Hematopoietic multipotent progenitor cell (in vitro differentiated cells): ENCODE results near the gene PLCB2. TPM values are rescaled to one million over a fixed set of nuclear protein-coding genes. Genes with fewer than 3 reads are reported as not detected.

Source experiments
- DNase-seq, 3 donors: peaks; one replicate each; pipeline ENCODE4 v3.0.0-alpha.2; 2011 to 2015; ENCODE audit warnings: low read depth in 2 of 3, low spot score in 2 of 3
- total RNA-seq: library from RNA; depleted of rRNA; stranded (reverse); fragments of >200 nt; gene quantifications from one replicate; pipeline ENCODE4 v1.2.3, GENCODE V29; 2012

PLCB2 gene
- total RNA-seq, 1 donor: 123 TPM

DNA sequence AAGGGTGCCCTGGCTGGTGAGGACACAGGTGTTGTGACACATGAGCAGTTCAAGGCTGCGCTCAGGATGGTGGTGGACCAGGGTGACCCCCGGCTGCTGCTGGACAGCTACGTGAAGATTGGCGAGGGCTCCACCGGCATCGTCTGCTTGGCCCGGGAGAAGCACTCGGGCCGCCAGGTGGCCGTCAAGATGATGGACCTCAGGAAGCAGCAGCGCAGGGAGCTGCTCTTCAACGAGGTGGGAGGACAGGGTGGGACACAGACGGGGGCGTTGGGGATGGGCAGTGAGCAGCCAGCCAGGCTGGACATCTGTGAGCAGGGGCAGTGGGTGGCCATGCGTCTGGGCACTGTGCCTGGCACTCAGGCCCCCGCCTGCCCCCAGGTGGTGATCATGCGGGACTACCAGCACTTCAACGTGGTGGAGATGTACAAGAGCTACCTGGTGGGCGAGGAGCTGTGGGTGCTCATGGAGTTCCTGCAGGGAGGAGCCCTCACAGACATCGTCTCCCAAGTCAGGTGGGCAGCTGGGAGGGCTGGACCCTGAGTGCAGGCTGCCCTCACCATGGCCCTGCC, 35.2 kb downstream of the PLCB2 start:
- no peak for DNase-seq

DNA sequence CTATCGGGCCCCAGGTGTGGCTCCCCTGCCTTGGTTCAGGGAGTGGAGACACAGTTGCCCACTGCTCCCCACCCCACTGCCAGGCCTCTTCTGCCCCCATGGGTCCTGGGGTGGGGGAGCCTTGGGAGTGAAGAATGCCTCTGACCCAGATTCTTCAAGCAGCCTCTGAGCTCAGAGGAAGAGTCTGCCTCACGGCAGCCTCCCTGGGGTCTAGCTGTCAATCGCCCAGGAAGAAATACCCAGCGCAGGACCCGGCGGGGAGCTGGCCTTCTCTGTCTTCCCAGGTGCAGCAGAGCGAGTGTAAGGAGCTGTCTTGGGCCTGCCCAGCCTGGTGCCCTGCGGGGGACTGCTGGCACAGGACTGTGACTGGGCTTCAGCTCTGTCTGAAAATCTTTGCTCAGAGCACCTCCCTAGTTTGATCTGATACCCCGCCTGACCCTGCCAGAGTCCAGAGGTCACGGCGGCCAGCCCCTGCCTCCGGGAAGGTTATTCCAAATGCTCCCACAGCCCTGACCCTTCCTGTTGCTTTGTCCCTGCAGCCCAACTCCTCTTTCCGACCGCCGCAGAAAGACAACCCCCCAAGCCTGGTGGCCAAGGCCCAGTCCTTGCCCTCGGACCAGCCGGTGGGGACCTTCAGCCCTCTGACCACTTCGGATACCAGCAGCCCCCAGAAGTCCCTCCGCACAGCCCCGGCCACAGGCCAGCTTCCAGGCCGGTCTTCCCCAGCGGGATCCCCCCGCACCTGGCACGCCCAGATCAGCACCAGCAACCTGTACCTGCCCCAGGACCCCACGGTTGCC, 35.9 kb downstream of the PLCB2 start:
- DNase-seq: no peak

DNA sequence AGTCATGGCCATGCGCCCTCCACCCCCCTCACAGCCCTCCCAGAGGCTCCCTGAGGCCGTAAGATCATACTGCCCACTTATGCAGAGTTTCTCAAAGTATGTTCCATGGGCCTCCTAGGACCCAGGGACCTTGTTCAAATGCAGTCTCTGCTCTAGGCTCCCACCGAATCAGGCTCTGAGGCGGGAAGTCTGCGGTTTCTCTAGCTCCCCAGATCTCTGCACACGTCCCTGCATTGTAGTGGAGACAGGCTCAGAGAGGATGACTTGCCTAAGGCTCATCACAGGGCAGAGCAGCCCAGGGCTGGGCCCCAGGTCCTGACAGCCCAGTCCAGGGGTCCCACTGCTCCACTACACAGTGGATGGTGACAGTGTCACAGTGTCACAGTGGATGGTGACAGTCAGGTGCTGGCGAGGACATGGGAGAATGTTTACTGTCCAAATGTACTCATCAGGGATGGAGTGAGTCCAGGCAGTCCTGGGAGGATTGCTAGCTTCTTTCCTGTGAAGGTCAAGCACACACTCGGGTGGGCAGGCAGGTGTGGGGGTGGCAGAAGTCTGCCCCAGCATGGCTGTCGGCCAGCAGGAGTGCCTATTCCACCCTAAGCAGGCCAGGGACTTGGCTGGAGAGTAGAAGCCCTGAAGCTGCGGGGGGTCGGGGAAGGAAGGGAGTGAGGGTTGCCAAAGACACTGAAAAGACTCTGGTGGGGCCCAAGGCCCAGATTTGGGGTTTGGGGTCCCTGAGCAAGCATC, 37.3 kb downstream of the PLCB2 start:
- no peak for DNase-seq

DNA sequence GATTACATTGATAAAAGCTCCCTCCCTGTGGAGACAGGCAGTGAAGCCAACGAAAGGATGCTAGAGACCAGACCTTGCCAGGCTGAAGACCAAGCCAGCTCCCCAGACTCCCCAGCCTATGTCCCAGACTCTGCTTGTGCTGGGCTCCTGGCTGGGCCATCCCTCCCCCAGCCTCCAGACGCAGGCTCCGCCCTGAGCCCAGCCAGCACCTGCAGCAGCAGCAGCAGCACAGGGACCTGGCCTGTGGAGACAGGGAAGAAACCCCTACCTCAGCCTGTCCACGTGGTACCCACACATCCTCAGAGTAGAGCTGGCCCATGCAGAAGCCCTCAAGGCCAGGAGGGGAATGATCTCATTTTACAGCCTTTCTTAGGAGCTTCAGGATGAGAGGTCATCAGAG, 38.1 kb downstream of the PLCB2 start:
- no peak for DNase-seq

DNA sequence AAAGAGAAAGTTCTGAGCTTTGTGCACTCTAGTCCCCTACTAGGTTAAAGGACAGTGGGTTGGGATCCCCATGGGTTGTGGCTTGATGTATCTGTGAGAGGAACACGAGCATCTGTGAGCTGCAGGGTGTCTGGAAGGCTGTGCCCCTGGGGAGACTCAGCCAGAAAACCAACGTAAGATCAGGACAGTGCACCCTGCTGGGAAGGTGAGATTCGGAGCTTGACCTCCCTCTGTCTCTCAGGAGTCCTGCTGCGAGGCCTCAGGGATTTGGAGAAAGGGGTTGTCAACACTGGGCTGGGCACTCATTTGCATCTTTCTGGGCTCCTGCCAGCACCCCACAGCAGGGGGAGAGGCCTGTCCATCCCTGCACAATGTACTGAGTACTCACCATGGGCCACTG, 40.1 kb downstream of the PLCB2 start:
- no peak for DNase-seq

DNA sequence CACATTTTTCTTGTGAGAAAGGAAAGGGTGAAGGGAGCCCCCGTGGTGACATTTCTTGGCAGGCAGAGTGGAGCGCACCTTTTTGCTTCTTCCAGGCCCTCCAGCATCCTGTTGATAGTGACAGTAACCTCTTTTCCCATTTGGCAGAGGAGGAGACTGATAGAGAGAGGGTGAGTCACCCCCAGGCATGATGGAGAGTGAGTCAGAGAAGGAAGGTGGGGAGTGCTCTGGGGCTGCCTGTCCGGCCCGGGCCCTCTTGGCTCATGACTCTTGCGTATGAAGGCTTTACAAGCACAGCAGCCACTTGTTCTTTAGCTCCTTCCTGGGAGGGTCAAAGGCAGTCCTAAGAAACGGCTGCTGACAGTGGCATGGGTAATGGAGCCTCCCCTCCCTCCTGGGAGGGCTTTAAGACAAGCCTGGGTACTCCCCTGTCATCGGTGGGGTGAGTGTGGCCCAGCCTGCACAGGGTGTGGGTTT, 40.9 kb downstream of the PLCB2 start:
- DNase-seq: no peak

DNA sequence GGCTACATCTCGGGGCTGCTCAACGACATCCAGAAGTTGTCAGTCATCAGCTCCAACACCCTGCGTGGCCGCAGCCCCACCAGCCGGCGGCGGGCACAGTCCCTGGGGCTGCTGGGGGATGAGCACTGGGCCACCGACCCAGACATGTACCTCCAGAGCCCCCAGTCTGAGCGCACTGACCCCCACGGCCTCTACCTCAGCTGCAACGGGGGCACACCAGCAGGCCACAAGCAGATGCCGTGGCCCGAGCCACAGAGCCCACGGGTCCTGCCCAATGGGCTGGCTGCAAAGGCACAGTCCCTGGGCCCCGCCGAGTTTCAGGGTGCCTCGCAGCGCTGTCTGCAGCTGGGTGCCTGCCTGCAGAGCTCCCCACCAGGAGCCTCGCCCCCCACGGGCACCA, 41.9 kb downstream of the PLCB2 start:
- DNase-seq: no peak

DNA sequence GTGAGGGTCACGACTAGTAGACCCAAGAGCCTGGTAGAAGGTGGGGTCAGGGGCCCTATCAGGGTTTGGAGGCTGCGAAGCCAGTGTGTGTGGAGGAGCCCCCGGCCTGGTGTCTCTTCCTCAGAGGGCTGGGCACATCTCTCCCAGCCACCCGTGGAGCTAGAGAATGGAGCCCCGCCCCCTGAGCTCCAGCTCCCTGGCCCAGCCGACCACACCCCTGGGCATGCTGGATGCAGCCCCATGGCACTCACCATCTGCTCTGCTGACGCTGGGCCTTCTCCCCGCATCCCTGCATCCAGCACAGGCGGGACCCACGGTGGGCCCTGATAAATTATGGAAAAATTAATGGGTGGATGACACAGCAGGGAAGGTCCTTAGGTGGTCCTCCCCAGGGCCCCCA, 42.4 kb downstream of the PLCB2 start:
- DNase-seq: no peak

DNA sequence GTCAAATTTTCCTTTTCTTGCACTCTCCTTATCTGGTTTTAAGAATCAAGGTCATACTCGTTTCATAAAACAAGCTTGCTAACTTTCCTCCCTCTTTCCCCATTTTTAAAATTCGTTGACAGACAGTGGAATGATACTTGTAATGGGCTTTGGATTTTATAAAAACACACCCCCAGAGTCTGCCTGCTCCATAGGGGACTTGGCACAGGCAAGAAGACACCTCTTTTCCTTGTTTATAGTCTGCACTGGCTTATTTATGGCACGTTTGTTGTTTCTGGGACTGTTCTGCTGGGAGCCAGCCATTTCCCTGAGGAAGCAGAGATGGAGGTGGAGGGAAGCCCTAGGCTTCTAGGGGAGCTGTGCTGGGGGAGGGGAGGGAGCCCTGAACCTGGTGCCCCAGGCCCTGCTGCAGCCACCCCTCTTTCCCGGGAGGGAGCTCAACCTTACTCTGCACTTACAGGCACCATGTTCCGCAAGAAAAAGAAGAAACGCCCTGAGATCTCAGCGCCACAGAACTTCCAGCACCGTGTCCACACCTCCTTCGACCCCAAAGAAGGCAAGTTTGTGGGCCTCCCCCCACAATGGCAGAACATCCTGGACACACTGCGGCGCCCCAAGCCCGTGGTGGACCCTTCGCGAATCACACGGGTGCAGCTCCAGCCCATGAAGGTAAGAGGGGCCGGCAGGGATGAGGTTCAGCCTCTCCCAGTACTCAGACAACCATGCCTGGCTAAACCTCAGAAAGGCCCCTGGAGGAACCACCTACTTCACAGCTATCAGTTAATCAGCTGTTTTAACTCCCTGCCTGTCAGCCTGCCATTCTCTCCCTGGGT, 43.2 kb downstream of the PLCB2 start:
- DNase-seq: no peak

DNA sequence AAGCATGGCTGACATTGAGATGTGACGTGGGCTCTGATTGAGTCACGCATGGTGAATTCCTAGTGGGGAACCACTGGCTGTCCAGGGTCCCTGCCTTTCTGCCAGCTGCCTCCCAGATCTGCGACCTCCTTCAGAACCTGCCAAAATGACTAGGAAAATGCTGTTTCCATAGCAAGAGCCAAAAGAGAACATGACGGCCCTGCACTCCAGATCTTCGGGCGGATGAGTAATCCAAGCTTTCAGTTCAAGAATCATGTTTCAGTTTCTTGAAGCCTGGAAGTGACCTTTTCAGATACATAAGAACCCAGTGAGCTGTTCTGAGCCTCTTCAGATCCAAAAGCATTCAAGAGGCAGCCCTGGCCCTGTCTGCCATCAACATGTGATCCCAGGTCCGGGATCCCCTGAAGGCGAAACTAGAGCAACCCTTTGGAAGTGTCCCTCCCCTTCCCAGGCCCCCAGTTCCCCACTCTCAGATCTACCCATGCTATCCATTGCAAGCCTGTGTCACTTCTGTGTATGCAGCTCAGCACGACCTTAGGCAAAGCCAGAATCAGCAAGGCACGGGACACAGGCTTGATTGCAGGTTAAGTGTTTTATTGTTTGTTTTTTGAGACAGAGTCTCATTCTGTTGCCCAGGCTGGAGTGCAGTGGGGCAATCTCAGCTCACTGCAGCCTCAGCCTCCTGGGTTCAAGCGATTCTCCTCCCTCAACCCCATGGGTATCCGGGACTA, 44.5 kb downstream of the PLCB2 start:
- no peak for DNase-seq

DNA sequence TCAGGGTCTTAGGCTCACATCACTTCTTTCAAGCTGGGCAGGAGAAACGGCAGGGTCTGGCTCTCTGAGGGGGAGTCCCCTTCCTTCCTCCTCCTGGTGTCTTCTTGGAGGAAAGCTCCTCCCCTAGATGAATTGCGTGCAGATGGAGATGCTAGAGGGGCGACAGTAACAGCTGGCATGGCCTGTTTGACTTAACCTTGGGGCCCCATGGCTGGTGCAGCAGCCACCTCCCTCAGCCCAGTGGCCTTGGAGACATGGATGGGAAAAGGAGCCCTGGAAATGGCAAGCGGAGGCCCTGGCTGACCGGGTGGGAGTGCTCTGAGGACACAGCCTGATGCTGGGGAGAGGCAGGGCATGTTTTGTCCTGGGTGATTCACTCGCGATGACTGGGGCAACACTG, 48.7 kb downstream of the PLCB2 start:
- DNase-seq: no peak

DNA sequence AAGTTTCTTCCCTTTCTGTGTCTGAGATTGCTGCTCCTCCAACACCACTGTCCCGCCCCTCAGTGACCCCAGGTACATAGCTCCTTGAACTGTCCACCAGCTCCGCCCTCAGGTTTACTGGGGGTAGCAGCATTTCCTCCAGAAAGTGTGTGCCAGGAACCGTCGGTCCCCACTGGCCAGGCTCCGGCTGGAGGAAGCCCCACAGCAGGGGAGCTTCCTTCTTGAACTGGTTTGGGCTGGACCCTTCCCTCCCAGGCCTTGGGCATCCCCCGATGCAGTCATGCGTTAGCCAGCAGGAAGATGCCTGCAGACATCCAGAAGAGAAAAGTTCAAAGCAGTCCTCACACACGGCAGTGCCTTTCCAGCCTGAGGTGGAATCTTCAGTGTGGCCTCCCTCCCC, 49.2 kb downstream of the PLCB2 start:
- no peak for DNase-seq

DNA sequence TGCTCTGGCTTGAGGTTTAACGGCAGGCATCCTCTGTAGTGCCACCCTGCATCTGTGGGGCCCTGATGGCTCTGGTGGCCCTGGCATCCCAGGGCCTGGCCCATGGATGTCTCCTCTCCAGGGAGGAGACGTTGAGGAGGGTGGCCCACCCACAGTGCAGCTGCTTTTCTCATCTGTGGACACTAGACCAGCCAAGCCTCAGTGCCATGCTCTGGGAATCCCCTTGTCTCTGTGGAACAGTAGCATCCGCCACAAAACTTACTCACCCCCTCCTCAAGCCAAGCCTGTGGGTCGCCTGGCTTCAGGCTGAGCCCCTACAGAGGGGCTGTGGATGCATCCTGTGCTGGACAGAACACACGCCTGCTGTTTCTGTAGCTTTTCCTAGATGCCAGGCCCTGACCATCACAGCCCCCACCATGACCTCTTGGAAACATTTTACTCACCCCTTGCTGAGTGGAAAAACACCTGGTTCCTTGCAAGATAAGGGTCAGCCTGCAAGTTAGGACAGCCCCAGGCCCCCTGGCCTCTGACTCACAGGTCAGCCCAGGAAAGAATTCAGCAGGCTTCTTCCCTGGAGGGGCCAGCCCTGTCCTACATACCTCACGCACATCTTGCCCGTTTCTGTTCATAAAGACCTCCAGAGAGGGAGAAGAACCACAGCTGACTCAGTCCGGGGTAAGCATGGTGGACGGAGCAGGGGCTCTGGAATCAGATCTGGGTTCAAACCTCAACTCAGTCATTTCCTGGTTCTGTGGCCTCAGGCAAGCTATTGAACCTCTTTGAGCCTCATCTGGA, 49.9 kb downstream of the PLCB2 start:
- DNase-seq: no peak

DNA sequence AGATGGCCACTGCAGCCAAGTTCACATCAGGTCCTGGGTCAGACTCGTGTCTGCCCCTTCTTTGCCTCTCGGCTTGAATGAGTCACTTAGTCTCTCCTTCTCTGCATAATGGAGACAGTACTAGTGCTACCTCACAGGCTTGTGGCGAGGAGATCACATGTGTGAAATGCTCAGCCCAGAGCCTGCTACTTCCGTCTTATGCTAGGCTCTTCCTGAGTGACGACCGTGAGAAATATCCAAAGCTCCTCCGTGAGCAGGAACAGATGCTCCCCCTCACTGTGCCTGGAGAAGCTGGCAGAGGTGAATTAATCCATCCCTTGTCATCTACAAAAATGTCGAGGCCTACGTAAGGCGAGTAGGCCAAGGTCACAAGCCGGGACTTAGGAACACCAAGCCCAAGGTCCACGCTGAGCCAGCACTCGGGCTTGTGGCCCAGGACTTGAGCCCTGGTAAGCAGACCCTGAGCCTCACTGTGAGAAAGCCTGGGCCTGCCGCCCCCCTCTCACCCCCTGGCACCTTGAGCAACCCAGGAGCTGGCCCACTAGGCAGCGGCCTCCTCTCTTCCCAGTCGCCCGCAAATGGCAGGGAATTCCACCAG, 51.0 kb downstream of the PLCB2 start:
- DNase-seq: no peak

DNA sequence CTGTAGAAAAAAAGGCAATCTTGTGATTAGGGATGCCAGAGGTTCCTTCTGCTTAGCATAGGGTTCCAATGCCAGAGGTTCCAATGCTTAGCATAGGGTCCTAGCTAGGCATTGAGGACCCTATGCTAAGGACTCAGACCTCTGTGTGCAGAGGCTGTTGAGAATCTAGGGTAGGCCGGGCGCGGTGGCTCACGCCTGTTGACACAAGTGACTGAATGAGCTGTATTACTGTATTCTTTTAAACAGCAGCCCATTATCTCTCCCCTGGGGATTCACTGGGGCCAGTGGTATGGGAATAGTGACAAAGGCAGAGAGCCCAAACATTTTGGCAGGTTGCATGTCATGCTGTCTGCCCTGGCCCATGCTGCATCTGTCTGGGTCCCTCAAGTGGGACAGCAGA, 52.7 kb downstream of the PLCB2 start:
- no peak for DNase-seq

DNA sequence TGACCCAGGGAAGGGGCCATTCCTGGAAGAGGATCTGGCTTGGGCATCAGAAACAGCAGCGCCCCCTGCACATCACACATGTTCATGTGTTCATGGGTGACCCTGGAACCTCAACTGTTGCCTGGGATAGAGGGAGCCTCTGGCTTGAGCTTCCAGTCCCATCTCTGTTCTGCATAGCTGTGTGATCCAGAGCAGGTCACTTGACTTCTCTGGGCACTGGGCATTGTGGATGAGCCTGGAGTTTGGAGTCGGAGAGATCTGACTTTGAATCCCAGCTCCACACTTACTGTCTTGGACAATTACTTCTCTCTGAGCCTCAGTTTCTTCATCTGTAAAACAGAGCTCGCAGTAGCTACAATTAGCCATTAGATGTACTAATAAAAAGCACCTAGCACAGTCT, 53.3 kb downstream of the PLCB2 start:
- no peak for DNase-seq

DNA sequence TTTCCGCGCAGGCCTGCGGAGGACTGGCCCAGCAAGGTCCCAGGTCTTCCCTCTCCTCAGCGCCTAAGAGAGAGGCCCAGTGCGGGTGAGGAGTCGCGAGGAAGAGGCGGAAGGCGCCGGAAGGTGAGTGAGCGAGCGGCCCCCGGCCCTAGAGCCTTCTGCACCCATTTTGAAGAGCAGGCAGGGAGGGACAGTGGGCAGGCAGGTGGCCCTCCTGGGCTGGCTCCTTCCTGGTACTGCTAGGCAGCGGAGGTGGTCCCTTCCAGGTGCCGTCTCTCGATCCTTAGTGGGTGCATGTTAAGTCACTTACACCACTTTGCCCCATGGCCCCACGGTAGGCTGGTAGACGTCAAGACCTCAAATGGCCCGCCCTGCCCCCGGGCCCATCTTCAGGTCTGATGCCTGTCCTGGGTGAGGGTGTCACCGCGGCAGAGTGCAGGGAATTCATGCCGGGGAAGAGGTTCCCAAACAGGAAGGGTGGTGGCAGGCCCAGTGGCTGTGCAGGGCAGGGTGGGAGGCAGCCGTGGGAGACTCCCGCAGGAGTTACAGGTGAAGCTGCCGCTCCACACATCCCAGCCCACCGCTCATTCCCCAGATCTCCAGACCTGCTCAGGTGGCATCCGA, 54.5 kb downstream of the PLCB2 start:
- DNase-seq: no peak

DNA sequence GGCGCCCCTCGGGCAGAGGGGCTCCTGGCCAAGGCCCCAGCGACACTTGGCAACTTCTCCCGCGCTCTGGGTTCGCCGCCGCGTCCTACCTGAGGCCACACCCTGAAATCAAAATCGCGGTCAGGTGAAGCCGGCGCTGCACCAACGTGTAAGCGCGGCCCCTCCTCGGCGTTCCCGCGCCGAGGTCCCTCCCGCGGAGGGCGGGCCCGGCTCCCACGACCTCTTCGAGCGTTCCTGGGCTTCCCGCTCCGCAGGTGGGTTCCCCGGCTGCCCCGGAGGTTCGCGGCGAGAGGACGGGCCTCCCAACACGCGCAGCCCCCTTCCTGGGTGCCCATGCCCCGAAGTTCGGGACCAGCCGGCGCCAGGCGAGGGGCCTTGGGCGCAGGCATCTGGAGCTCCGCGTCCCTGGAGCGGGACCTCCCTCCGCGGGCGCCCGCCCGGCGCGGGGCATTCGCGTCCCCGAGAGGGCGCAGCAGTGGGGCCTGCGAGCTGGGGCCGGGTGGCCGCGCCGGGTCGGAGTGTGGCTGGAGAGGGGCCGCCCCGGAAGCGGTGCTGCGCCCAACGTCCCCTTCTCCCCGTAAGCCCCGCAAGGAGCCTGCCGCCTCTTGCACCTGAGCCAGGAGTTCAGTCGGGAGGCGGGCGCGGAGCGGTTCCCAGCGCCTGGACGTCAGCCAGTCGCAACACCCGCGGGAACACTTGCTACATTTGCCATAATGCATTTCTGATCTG, 55.1 kb downstream of the PLCB2 start:
- DNase-seq: no peak
